Measurements from ENCODE around the gene DNAH8.

GRCh38 chr6:39062014-39062740, 347.1 kb downstream of the DNAH8 start:
- TF ChIP-seq CTCF (IDR thresholded peaks at IDR 0.05; ENCODE audit: insufficient read depth, low read length, poor library complexity, severe bottlenecking) (no peak), EZH2phosphoT487 (conservative IDR thresholded peaks at IDR 0.05; ENCODE audit: low read length) (no peak)

Measured in SU-DHL-6 (cell line).